Measurements from ENCODE around the gene MAP3K5. TPM values are rescaled to one million over a fixed set of nuclear protein-coding genes. Genes with fewer than 3 reads are reported as not detected.

MAP3K5 gene
- total RNA-seq, 2 experiments from 2014 or later, result 18.3 to 19.8 TPM

GRCh38 chr6:136643850-136644596 is 148.3 kb downstream of the MAP3K5 start:
- Mint-ChIP-seq H3K4me3 (no peak overlapping the region), H3K36me3 (peaks cover 6% of the 10 kb centered on the region), H3K27ac (no peak overlapping the region), H3K9me3 (no peaks in the 10 kb centered on the region), H3K4me1 (no peaks in the 10 kb centered on the region), H3K27me3 (no peaks in the 10 kb centered on the region)
- ATAC-seq (ENCODE audit: low read depth) (peak; percentile 62), DNase-seq (peak; percentile 73)
- POLR2A ChIA-PET, result interaction anchor here (5.7 kb wide), 1 partner anchor 148 kb away, joined by 93 read pairs; the partner anchor contains the start of gene MAP3K5

DNA sequence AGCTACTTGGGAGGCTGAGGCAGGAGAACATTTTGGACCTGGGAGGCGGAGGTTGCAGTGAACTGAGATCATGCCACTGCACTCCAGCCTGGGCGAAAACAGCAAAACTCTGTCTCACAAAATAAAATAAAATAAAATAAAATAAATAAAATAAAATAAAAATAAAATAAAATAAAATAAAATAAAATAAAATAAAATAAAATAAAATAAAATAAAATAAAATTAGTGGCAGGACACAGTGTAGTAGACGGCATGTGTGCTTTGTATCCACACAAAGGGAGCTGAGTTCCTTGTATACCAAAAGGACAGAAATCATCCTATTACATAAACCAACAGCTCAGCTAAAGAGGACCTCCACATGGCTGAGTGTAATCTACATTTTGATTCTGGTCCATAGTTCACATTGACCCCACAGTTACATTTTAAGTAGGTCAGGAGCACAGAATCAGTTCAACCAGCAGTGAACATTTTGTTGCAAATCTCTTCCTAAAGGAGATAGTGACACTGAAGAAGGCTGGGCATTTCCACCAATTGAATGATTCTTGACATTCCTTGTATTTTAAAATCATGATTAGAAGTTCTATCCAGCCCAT is 150.3 kb downstream of the MAP3K5 start:
- H3K36me3 Mint-ChIP-seq, result peaks cover 12% of the 10 kb centered on the region
- POLR2A ChIA-PET, result interaction anchor here (1.3 to 5.7 kb wide), 2 partner anchors 150 kb away, joined by 5 to 93 read pairs; partner anchors contain the start of gene MAP3K5
- H3K9me3 Mint-ChIP-seq, result no peaks in the 10 kb centered on the region
- ATAC-seq (ENCODE audit: low read depth) (no peak), DNase-seq (no peak)
- H3K4me3 Mint-ChIP-seq, result no peak overlapping the region
- peaks cover 2% of the 10 kb centered on the region for H3K4me1 Mint-ChIP-seq
- no peaks in the 10 kb centered on the region for H3K27me3 Mint-ChIP-seq
- no peak overlapping the region for H3K27ac Mint-ChIP-seq

DNA sequence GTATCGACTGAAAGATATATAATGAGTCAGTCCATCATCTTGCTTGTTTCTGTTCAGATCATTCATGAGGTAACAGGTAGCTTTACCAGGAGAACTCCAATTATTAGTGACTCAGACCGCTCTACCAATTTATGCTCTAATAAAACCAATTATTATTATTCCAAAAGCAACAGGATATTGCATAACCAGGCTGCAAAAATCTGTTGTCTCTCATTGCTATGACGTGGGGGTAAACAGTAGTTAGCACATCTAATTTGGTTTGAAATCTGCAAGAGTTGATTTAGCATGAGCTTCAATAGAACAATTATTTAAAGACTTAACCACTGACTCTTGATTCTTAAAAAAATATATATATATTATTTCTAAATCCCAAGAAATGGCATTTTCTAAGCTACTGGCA is 151.1 kb downstream of the MAP3K5 start:
- Mint-ChIP-seq H3K36me3 (peaks cover 16% of the 10 kb centered on the region), H3K4me1 (peaks cover 2% of the 10 kb centered on the region), H3K27me3 (no peaks in the 10 kb centered on the region), H3K9me3 (no peaks in the 10 kb centered on the region), H3K27ac (no peak overlapping the region), H3K4me3 (no peak overlapping the region)
- POLR2A ChIA-PET, result interaction anchor here (1.3 kb wide), 1 partner anchor 151 kb away, joined by 5 read pairs; the partner anchor contains the start of gene MAP3K5
- ATAC-seq (ENCODE audit: low read depth), result no peak
- no peak for DNase-seq

DNA sequence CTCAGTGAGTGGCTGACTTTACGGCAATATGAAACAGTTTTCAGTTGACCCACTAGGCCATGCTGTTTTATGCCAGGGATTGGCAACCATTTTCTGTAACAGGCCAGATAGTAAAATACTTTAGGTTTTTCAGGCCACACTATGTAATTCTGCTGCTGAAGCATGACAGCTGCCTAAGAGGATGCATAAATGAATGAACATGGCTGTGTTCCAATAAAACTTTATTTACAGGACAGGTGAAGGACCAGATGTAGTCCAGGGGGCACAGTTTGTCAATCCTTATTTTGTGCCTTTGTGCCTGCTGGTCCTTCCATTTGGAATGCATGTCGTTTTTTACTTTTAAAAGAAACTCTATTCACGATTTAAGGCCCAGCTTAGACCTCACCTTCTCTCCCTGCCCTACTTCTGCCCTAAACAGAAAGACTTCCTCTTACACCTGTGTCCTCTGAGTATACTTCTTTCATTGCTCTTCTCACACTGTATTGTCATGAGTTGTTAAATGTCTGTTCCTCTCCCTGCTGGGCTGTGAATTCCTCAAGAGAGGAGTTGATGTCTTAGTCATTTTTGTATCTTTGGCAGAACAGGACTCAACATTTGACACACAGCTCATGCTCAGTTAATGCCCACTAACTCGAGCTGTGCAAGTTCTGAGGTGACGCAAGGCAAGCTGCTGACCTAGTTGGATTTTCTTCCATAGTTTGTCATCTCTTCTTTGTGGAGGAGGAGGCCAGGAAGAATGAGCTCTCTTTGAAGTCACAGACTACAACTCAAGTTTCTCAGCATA is 152.0 kb downstream of the MAP3K5 start:
- Mint-ChIP-seq H3K27me3 (no peaks in the 10 kb centered on the region), H3K9me3 (no peaks in the 10 kb centered on the region), H3K4me3 (no peak overlapping the region), H3K27ac (no peak overlapping the region), H3K4me1 (peaks cover 2% of the 10 kb centered on the region), H3K36me3 (peaks cover 17% of the 10 kb centered on the region)
- POLR2A ChIA-PET, result interaction anchor here (1.3 kb wide), 1 partner anchor 152 kb away, joined by 5 read pairs; the partner anchor contains the start of gene MAP3K5
- DNase-seq (no peak), ATAC-seq (ENCODE audit: low read depth) (no peak)

DNA sequence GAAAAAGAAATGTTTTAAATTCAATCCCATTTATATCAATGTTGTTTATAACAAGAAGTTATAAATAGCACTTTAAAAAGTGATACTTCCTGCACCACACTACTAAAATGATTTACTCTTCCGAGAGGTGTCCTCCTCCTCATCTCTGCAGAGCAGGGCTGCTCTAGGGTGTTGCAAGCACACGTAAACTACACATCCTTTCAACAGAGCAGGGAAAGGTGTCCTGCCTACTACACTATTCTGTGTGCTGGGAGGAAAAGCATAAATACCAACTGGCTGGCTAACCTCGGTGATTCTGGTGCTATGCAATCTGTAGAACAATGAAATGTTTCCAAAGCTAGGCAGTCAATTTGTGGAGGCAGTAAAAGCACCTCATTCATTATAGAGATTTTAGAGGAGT is 152.6 kb downstream of the MAP3K5 start:
- Mint-ChIP-seq H3K27ac (no peak overlapping the region), H3K4me1 (peaks cover 2% of the 10 kb centered on the region), H3K9me3 (no peaks in the 10 kb centered on the region), H3K4me3 (no peak overlapping the region), H3K27me3 (no peaks in the 10 kb centered on the region), H3K36me3 (peaks cover 18% of the 10 kb centered on the region)
- POLR2A ChIA-PET, result no interaction called here
- ATAC-seq (ENCODE audit: low read depth) (no peak), DNase-seq (no peak)

DNA sequence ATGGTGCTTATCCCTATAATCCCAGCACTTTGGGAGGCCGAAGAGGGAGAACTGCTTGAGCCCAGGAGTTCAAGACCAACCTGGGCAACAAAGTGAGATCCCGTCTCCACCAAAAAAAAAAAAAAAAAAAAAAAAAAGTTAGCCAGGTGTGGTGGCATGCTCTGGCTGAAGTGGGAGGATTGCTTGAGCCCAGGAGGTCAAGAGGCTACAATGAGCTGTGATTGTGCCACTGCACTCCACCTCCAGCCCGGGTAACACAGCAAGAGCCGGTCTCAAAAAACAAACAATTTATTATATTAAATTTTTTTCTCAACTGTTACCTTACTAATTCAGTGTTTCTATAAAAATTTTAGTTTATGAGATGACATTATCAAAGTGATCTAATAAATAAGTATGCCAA is 156.7 kb downstream of the MAP3K5 start:
- Mint-ChIP-seq H3K27ac (no peak overlapping the region), H3K4me3 (no peak overlapping the region), H3K27me3 (no peaks in the 10 kb centered on the region), H3K9me3 (no peaks in the 10 kb centered on the region), H3K4me1 (peaks cover 8% of the 10 kb centered on the region), H3K36me3 (peaks cover 26% of the 10 kb centered on the region)
- no peak for DNase-seq
- POLR2A ChIA-PET, result no interaction called here
- no peak for ATAC-seq (ENCODE audit: low read depth)

GRCh38 chr6:136633355-136633754 is 158.9 kb downstream of the MAP3K5 start:
- Mint-ChIP-seq H3K9me3 (no peaks in the 10 kb centered on the region), H3K36me3 (peaks cover 25% of the 10 kb centered on the region), H3K27me3 (no peaks in the 10 kb centered on the region), H3K27ac (no peak overlapping the region), H3K4me3 (no peak overlapping the region), H3K4me1 (peaks cover 8% of the 10 kb centered on the region)
- DNase-seq (no peak), ATAC-seq (ENCODE audit: low read depth) (no peak)
- POLR2A ChIA-PET, result no interaction called here

GRCh38 chr6:136628996-136629395 is 163.3 kb downstream of the MAP3K5 start:
- Mint-ChIP-seq H3K36me3 (peaks cover 15% of the 10 kb centered on the region), H3K9me3 (no peaks in the 10 kb centered on the region), H3K4me3 (no peak overlapping the region), H3K4me1 (peaks cover 6% of the 10 kb centered on the region), H3K27me3 (no peaks in the 10 kb centered on the region), H3K27ac (no peak overlapping the region)
- DNase-seq (no peak), ATAC-seq (ENCODE audit: low read depth) (no peak)
- POLR2A ChIA-PET, result no interaction called here

- DNase-seq (no peak), ATAC-seq (ENCODE audit: low read depth) (no peak)
- POLR2A ChIA-PET, result no interaction called here
- Mint-ChIP-seq H3K27me3 (no peaks in the 10 kb centered on the region), H3K4me3 (no peak overlapping the region), H3K9me3 (no peaks in the 10 kb centered on the region), H3K36me3 (peaks cover 12% of the 10 kb centered on the region), H3K4me1 (no peaks in the 10 kb centered on the region), H3K27ac (no peak overlapping the region)
Observed at GRCh38 chr6:136627191-136627590, 165.1 kb downstream of the MAP3K5 start.

DNA sequence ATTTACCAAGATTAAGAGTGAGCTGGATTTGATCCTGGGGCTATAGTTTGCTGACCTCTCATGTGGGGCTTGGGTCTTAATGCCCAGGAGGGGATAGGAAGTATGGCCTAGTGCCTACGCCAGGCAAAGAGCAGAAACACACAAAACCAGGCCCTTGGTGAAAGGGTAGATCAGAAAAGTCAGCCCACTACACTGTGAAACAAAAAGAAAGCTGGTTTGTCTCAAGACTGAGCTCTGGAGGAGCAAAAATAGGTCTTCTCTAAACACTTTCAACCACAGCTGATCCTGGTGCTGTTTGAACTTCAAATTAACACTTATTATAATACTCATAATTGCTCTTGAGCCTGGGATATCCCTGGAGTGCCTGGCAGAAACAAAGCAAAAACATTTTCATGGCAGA is 167.0 kb downstream of the MAP3K5 start:
- Mint-ChIP-seq H3K9me3 (no peaks in the 10 kb centered on the region), H3K36me3 (peaks cover 9% of the 10 kb centered on the region), H3K4me1 (no peaks in the 10 kb centered on the region), H3K27ac (no peak overlapping the region), H3K27me3 (no peaks in the 10 kb centered on the region), H3K4me3 (no peak overlapping the region)
- POLR2A ChIA-PET, result no interaction called here
- DNase-seq (no peak), ATAC-seq (ENCODE audit: low read depth) (no peak)

DNA sequence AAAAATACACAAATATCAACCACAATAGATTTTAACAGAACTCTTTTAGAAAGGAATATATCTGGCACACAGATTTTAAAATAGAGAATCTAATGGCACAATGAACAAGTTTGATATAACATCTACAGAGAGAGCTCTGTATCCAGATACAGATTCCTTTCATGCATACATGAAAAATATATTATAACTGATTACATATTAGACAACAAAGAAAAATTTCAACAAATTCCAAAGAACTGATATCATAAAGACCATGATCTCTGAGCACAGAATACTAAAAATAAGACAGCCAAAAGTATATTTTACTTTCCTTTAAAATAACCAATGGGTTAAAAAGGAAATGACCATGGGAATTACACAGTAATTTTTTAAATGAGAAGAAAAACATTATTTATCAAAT is 167.9 kb downstream of the MAP3K5 start:
- H3K27ac Mint-ChIP-seq, result no peak overlapping the region
- H3K27me3 Mint-ChIP-seq, result no peaks in the 10 kb centered on the region
- no peaks in the 10 kb centered on the region for H3K9me3 Mint-ChIP-seq
- POLR2A ChIA-PET, result no interaction called here
- H3K36me3 Mint-ChIP-seq, result peaks cover 5% of the 10 kb centered on the region
- no peaks in the 10 kb centered on the region for H3K4me1 Mint-ChIP-seq
- ATAC-seq (ENCODE audit: low read depth) (no peak), DNase-seq (no peak)
- H3K4me3 Mint-ChIP-seq, result no peak overlapping the region

GRCh38 chr6:136618086-136618485 is 174.2 kb downstream of the MAP3K5 start:
- Mint-ChIP-seq H3K9me3 (no peaks in the 10 kb centered on the region), H3K4me1 (no peaks in the 10 kb centered on the region), H3K27me3 (no peaks in the 10 kb centered on the region), H3K27ac (no peak overlapping the region), H3K36me3 (peaks cover 7% of the 10 kb centered on the region), H3K4me3 (no peak overlapping the region)
- DNase-seq (no peak), ATAC-seq (ENCODE audit: low read depth) (no peak)
- POLR2A ChIA-PET, result no interaction called here

DNA sequence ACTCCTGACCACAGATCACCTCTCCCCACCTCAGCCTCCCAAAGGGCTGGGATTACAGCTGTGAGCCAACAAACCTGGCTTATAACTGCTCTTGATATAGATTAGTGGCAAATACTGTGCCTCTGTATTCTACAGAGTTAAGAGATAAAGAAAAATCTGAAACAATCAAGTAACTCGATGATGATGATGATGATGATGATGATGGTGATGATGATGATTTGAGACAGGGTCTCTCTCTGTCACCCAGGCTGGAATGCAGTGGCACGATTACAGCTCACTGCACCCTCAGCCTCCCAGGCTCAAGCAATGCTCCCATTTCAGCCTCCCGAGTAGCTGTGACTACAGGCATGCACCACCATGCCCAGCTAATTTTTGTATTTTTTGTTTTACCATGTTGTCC is 175.8 kb downstream of the MAP3K5 start:
- H3K27me3 Mint-ChIP-seq, result no peaks in the 10 kb centered on the region
- POLR2A ChIA-PET, result no interaction called here
- no peaks in the 10 kb centered on the region for H3K9me3 Mint-ChIP-seq
- no peak for DNase-seq
- ATAC-seq (ENCODE audit: low read depth), result no peak
- H3K27ac Mint-ChIP-seq, result no peak overlapping the region
- peaks cover 11% of the 10 kb centered on the region for H3K36me3 Mint-ChIP-seq
- no peaks in the 10 kb centered on the region for H3K4me1 Mint-ChIP-seq
- no peak overlapping the region for H3K4me3 Mint-ChIP-seq
